ENCODE results near the gene MYRIP.

GRCh38 chr3:40192628-40193027 lies 383.2 kb downstream of the MYRIP start:
- TF ChIP-seq JUNB (IDR thresholded peaks at IDR 0.05; ENCODE audit: unreplicated experiment): no peak
- TF ChIP-seq, protein P1, sequence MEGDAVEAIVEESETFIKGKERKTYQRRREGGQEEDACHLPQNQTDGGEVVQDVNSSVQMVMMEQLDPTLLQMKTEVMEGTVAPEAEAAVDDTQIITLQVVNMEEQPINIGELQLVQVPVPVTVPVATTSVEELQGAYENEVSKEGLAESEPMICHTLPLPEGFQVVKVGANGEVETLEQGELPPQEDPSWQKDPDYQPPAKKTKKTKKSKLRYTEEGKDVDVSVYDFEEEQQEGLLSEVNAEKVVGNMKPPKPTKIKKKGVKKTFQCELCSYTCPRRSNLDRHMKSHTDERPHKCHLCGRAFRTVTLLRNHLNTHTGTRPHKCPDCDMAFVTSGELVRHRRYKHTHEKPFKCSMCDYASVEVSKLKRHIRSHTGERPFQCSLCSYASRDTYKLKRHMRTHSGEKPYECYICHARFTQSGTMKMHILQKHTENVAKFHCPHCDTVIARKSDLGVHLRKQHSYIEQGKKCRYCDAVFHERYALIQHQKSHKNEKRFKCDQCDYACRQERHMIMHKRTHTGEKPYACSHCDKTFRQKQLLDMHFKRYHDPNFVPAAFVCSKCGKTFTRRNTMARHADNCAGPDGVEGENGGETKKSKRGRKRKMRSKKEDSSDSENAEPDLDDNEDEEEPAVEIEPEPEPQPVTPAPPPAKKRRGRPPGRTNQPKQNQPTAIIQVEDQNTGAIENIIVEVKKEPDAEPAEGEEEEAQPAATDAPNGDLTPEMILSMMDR (conservative IDR thresholded peaks at IDR 0.05; ENCODE audit: low read depth in 2 of 2): no peak
